ENCODE results near the gene DNM1.

The DNM1 gene

GRCh38 chr9:128213746-128214497 lies 10.7 kb downstream of the DNM1 start:
- CTCF ChIA-PET, result interaction anchor here (1.2 to 2.0 kb wide), 2 partner anchors 8 to 27 kb away, joined by 3 to 4 read pairs; no protein-coding TSS in a partner anchor
- Histone ChIP-seq H3K27ac (ENCODE audit: insufficient read depth in 1 of 2, low read depth in 1 of 2, low read length in 2 of 2, poor library complexity in 1 of 2, severe bottlenecking in 2 of 2) (no peak overlapping the region), H3K36me3 (ENCODE audit: control insufficient read depth in 4 of 4, insufficient read depth in 4 of 4, low read length in 3 of 4) (no peaks in the 10 kb centered on the region), H3K27me3 (replicated peaks in 2 of 5; ENCODE audit: control insufficient read depth in 4 of 5, insufficient read depth in 5 of 5, low read length in 4 of 5) (no peaks in the 10 kb centered on the region), H3K4me1 (ENCODE audit: control extremely low read depth in 1 of 4, control insufficient read depth in 4 of 4, insufficient read depth in 4 of 4, low read length in 3 of 4) (peaks cover 0 to 11% (median 9%) of the 10 kb centered on the region in 4 experiments), H3K9me3 (ENCODE audit: control extremely low read depth in 1 of 5, control insufficient read depth in 4 of 5, insufficient read depth in 2 of 5, low read depth in 1 of 5, low read length in 4 of 5) (no peaks in the 10 kb centered on the region), H3K4me3 (ENCODE audit: control insufficient read depth in 1 of 7, extremely low read depth in 1 of 7, insufficient read depth in 4 of 7, low read depth in 2 of 7, low read length in 6 of 7) (no peak overlapping the region)
- POLR2A ChIA-PET, result no interaction called here
- DNase-seq, result no peak
- WGBS (ENCODE audit: insufficient coverage), result 98% methylated on average over 10 of the region's 12 CpGs

- H3K9me3 ChIP-seq (ENCODE audit: control extremely low read depth in 1 of 5, control insufficient read depth in 4 of 5, insufficient read depth in 2 of 5, low read depth in 1 of 5, low read length in 4 of 5), result no peaks in the 10 kb centered on the region
- H3K27ac ChIP-seq (ENCODE audit: insufficient read depth in 1 of 2, low read depth in 1 of 2, low read length in 2 of 2, poor library complexity in 1 of 2, severe bottlenecking in 2 of 2), result no peak overlapping the region
- ChIA-PET CTCF (no interaction called here), POLR2A (no interaction called here)
- peaks cover 0 to 12% (median 10%) of the 10 kb centered on the region in 4 experiments for H3K4me1 ChIP-seq (ENCODE audit: control extremely low read depth in 1 of 4, control insufficient read depth in 4 of 4, insufficient read depth in 4 of 4, low read length in 3 of 4)
- H3K27me3 ChIP-seq (replicated peaks in 2 of 5; ENCODE audit: control insufficient read depth in 4 of 5, insufficient read depth in 5 of 5, low read length in 4 of 5), result no peaks in the 10 kb centered on the region
- H3K4me3 ChIP-seq (ENCODE audit: control insufficient read depth in 1 of 7, extremely low read depth in 1 of 7, insufficient read depth in 4 of 7, low read depth in 2 of 7, low read length in 6 of 7), result no peak overlapping the region
- no peak for DNase-seq
- 88% methylated on average over 20 of the region's 21 CpGs for WGBS (ENCODE audit: insufficient coverage)
- H3K36me3 ChIP-seq (ENCODE audit: control insufficient read depth in 4 of 4, insufficient read depth in 4 of 4, low read length in 3 of 4), result no peaks in the 10 kb centered on the region
Measured at GRCh38 chr9:128214571-128215490, 11.7 kb downstream of the DNM1 start.

GRCh38 chr9:128215491-128216409 lies 12.6 kb downstream of the DNM1 start:
- no peaks in the 10 kb centered on the region for H3K27me3 ChIP-seq (replicated peaks in 2 of 5; ENCODE audit: control insufficient read depth in 4 of 5, insufficient read depth in 5 of 5, low read length in 4 of 5)
- WGBS (ENCODE audit: insufficient coverage), result 90% methylated on average over 6 of the region's 10 CpGs
- POLR2A ChIA-PET, result no interaction called here
- H3K27ac ChIP-seq (ENCODE audit: insufficient read depth in 1 of 2, low read depth in 1 of 2, low read length in 2 of 2, poor library complexity in 1 of 2, severe bottlenecking in 2 of 2), result no peak overlapping the region
- H3K4me3 ChIP-seq (ENCODE audit: control insufficient read depth in 1 of 7, extremely low read depth in 1 of 7, insufficient read depth in 4 of 7, low read depth in 2 of 7, low read length in 6 of 7), result no peak overlapping the region
- DNase-seq, result no peak
- CTCF ChIA-PET, result interaction anchor here (0.7 to 1.9 kb wide), 5 partner anchors 9 to 30 kb away, joined by 3 to 7 read pairs (median 4); no protein-coding TSS in a partner anchor
- peaks cover 0 to 3% (median 0%) of the 10 kb centered on the region in 4 experiments for H3K36me3 ChIP-seq (ENCODE audit: control insufficient read depth in 4 of 4, insufficient read depth in 4 of 4, low read length in 3 of 4)
- H3K4me1 ChIP-seq (ENCODE audit: control extremely low read depth in 1 of 4, control insufficient read depth in 4 of 4, insufficient read depth in 4 of 4, low read length in 3 of 4), result peaks cover 0 to 12% (median 10%) of the 10 kb centered on the region in 4 experiments
- no peaks in the 10 kb centered on the region for H3K9me3 ChIP-seq (ENCODE audit: control extremely low read depth in 1 of 5, control insufficient read depth in 4 of 5, insufficient read depth in 2 of 5, low read depth in 1 of 5, low read length in 4 of 5)

- POLR2A ChIA-PET, result no interaction called here
Measured at GRCh38 chr9:128216781-128217553, 13.8 kb downstream of the DNM1 start.

GRCh38 chr9:128218172-128218517 lies 15.0 kb downstream of the DNM1 start:
- ChIA-PET CTCF (interaction anchor here (1.0 to 2.5 kb wide), 3 partner anchors 16 to 37 kb away, joined by 3 to 6 read pairs (median 3); no protein-coding TSS in a partner anchor), POLR2A (no interaction called here)
- Histone ChIP-seq H3K4me3 (ENCODE audit: control insufficient read depth in 1 of 7, extremely low read depth in 1 of 7, insufficient read depth in 4 of 7, low read depth in 2 of 7, low read length in 6 of 7) (peak overlapping the region in 4 of 7 experiments; percentile 40 to 79 (median 71)), H3K9me3 (ENCODE audit: control extremely low read depth in 1 of 5, control insufficient read depth in 4 of 5, insufficient read depth in 2 of 5, low read depth in 1 of 5, low read length in 4 of 5) (no peaks in the 10 kb centered on the region), H3K27me3 (replicated peaks in 2 of 5; ENCODE audit: control insufficient read depth in 4 of 5, insufficient read depth in 5 of 5, low read length in 4 of 5) (no peaks in the 10 kb centered on the region), H3K4me1 (ENCODE audit: control extremely low read depth in 1 of 4, control insufficient read depth in 4 of 4, insufficient read depth in 4 of 4, low read length in 3 of 4) (peaks cover 0 to 12% (median 10%) of the 10 kb centered on the region in 4 experiments), H3K27ac (ENCODE audit: insufficient read depth in 1 of 2, low read depth in 1 of 2, low read length in 2 of 2, poor library complexity in 1 of 2, severe bottlenecking in 2 of 2) (no peak overlapping the region), H3K36me3 (ENCODE audit: control insufficient read depth in 4 of 4, insufficient read depth in 4 of 4, low read length in 3 of 4) (peaks cover 0 to 3% (median 0%) of the 10 kb centered on the region in 4 experiments)
- no peak for DNase-seq
- 96% methylated on average over 7 of the region's 11 CpGs for WGBS (ENCODE audit: insufficient coverage)

More at GRCh38 chr9:128216781-128217553, 13.8 kb downstream of the DNM1 start:
- CTCF ChIA-PET, result interaction anchor here (0.8 to 1.9 kb wide), 5 partner anchors 10 to 29 kb away, joined by 3 to 7 read pairs (median 3); no protein-coding TSS in a partner anchor
- WGBS (ENCODE audit: insufficient coverage), result 97% methylated on average over 7 of the region's 16 CpGs
- H3K4me3 ChIP-seq (ENCODE audit: control insufficient read depth in 1 of 7, extremely low read depth in 1 of 7, insufficient read depth in 4 of 7, low read depth in 2 of 7, low read length in 6 of 7), result no peak overlapping the region
- H3K36me3 ChIP-seq (ENCODE audit: control insufficient read depth in 4 of 4, insufficient read depth in 4 of 4, low read length in 3 of 4), result peaks cover 0 to 3% (median 0%) of the 10 kb centered on the region in 4 experiments
- H3K27me3 ChIP-seq (replicated peaks in 2 of 5; ENCODE audit: control insufficient read depth in 4 of 5, insufficient read depth in 5 of 5, low read length in 4 of 5), result no peaks in the 10 kb centered on the region
- no peak for DNase-seq
- peaks cover 0 to 12% (median 10%) of the 10 kb centered on the region in 4 experiments for H3K4me1 ChIP-seq (ENCODE audit: control extremely low read depth in 1 of 4, control insufficient read depth in 4 of 4, insufficient read depth in 4 of 4, low read length in 3 of 4)
- H3K9me3 ChIP-seq (ENCODE audit: control extremely low read depth in 1 of 5, control insufficient read depth in 4 of 5, insufficient read depth in 2 of 5, low read depth in 1 of 5, low read length in 4 of 5), result no peaks in the 10 kb centered on the region
- H3K27ac ChIP-seq (ENCODE audit: insufficient read depth in 1 of 2, low read depth in 1 of 2, low read length in 2 of 2, poor library complexity in 1 of 2, severe bottlenecking in 2 of 2), result no peak overlapping the region
